Neural cell (in vitro differentiated cells): ENCODE measurements around the gene NUP42. TPM values are rescaled to one million over a fixed set of nuclear protein-coding genes. Genes with fewer than 3 reads are reported as not detected.
"Not testable (repeated sequence)": the region's sequence is repeated elsewhere in the genome, so short reads cannot be mapped to it uniquely, and the experiment has no call there.

Experiments used
- H2AFZ ChIP-seq: fragments of 200-600, 300-800 bp; sonication (generic), shearing (Covaris generic); 2 replicates; pipeline ENCODE4 v1.6.0; 2014; ENCODE audit warnings: low read depth, mild to moderate bottlenecking, antibody characterized with exemption, low read length, moderate library complexity
- H3F3A ChIP-seq: fragments of 200-600 bp; shearing (Covaris generic); 2 replicates; pipeline ENCODE4 v1.6.1; 2016; ENCODE audit warnings: mild to moderate bottlenecking, moderate library complexity, mixed read lengths, antibody characterized with exemption, low read length; ENCODE audit not compliant: insufficient read depth, poor library complexity, severe bottlenecking
- H3K27ac ChIP-seq: fragments of 200-600, 300-800 bp; sonication (generic), shearing (Covaris generic); 2 replicates; pipeline ENCODE4 v1.5.1; 2014; ENCODE audit warnings: mild to moderate bottlenecking, low read length, moderate library complexity
- H3K27me3 ChIP-seq: fragments of 300-800, 200-600 bp; sonication (generic), shearing (Covaris generic); 2 replicates; pipeline ENCODE4 v1.6.0; 2014; ENCODE audit warnings: mild to moderate bottlenecking, low read depth, low read length, moderate library complexity; ENCODE audit not compliant: insufficient read depth
- H3K36me3 ChIP-seq: fragments of 300-800, 200-600 bp; sonication (generic), shearing (Covaris generic); 2 replicates; pipeline ENCODE4 v1.5.1; 2014; ENCODE audit warnings: mild to moderate bottlenecking, antibody characterized with exemption, low read length, moderate library complexity; ENCODE audit not compliant: insufficient read depth
- H3K4me2 ChIP-seq: fragments of 300-800, 200-600 bp; sonication (generic), shearing (Covaris generic); 2 replicates; pipeline ENCODE4 v1.6.0; 2014; ENCODE audit warnings: mild to moderate bottlenecking, low read length
- H3K4me3 ChIP-seq: fragments of 300-800, 200-600 bp; sonication (generic), shearing (Covaris generic); 2 replicates; pipeline ENCODE4 v1.5.1; 2014; ENCODE audit warnings: mild to moderate bottlenecking, low read length, moderate library complexity
- H3K79me2 ChIP-seq: fragments of 200-600 bp; shearing (Covaris generic); replicated peaks from 2 replicates; pipeline ENCODE4 v1.6.0; 2014; ENCODE audit warnings: mild to moderate bottlenecking, low read length, moderate library complexity; ENCODE audit not compliant: insufficient read depth
- H3K9ac ChIP-seq: fragments of 300-800, 200-600 bp; sonication (generic), shearing (Covaris generic); 2 replicates; pipeline ENCODE4 v1.6.1; 2016; ENCODE audit warnings: mild to moderate bottlenecking, low read length, mixed read lengths
- H3K9me2 ChIP-seq: fragments of 200-600 bp; shearing (Covaris generic); 2 replicates; pipeline ENCODE4 v1.6.1; 2016; ENCODE audit warnings: mild to moderate bottlenecking, low read length, mixed read lengths; ENCODE audit not compliant: insufficient read depth
- H3K9me3 ChIP-seq: fragments of 200-600, 300-800 bp; sonication (generic), shearing (Covaris generic); 2 replicates; pipeline ENCODE4 v1.6.1; 2016; ENCODE audit warnings: mild to moderate bottlenecking, mixed run types, low read length, moderate library complexity, mixed read lengths
- H4K20me1 ChIP-seq: fragments of 200-600 bp; shearing (Covaris generic); 2 replicates; pipeline ENCODE4 v1.6.1; 2016; ENCODE audit warnings: mild to moderate bottlenecking, mixed run types; ENCODE audit not compliant: insufficient read depth
- CTCF ChIP-seq: fragments of 450-650 bp; IDR thresholded peaks from 2 replicates; pipeline ENCODE4 v1.5.1; 2014; ENCODE audit warnings: antibody characterized with exemption, mild to moderate bottlenecking, moderate library complexity; ENCODE audit not compliant: poor library complexity, severe bottlenecking
- EP300 ChIP-seq: fragments of 450-650 bp; conservative IDR thresholded peaks from 2 replicates; pipeline ENCODE4 v1.6.1; 2014; ENCODE audit warnings: antibody characterized with exemption, mild to moderate bottlenecking, moderate library complexity; ENCODE audit not compliant: poor library complexity, severe bottlenecking
- EZH2 ChIP-seq: fragments of 200-600, 300-800 bp; shearing (Covaris generic), sonication (generic); IDR thresholded peaks from 2 replicates; pipeline ENCODE4 v1.6.1; 2014; ENCODE audit warnings: antibody characterized with exemption, low read length, borderline replicate concordance, mild to moderate bottlenecking; ENCODE audit not compliant: insufficient read depth, poor library complexity, severe bottlenecking
- MXI1 ChIP-seq: fragments of 450-650 bp; conservative IDR thresholded peaks from 2 replicates; pipeline ENCODE4 v1.6.1; 2014; ENCODE audit warnings: antibody characterized with exemption, mild to moderate bottlenecking; ENCODE audit not compliant: poor library complexity, severe bottlenecking
- POLR2AphosphoS5 ChIP-seq: IDR thresholded peaks from 2 replicates; pipeline ENCODE4 v1.6.1; 2012
- RAD21 ChIP-seq: fragments of 450-650 bp; conservative IDR thresholded peaks from 2 replicates; pipeline ENCODE4 v1.6.1; 2014; ENCODE audit warnings: antibody characterized with exemption, mild to moderate bottlenecking, moderate library complexity
- REST ChIP-seq: IDR thresholded peaks from 2 replicates; pipeline ENCODE4 v1.6.1; 2012; ENCODE audit warnings: borderline replicate concordance
- SMC3 ChIP-seq: fragments of 450-650 bp; conservative IDR thresholded peaks from 2 replicates; pipeline ENCODE4 v1.6.1; 2014; ENCODE audit warnings: antibody characterized with exemption, mild to moderate bottlenecking, moderate library complexity; ENCODE audit not compliant: poor library complexity
- TAF1 ChIP-seq: IDR thresholded peaks from 2 replicates; pipeline ENCODE4 v1.6.1; 2012; ENCODE audit warnings: low read depth
- polyA plus RNA-seq: library from polyadenylated mRNA; depleted of rRNA; stranded (reverse); fragments of >200 nt; gene quantifications from 2 replicates; pipeline ENCODE4 v1.2.3, GENCODE V29; 2014

NUP42 gene
- polyA plus RNA-seq, 1 donor from 2014 or later: 106 TPM

- no peaks in the 10 kb centered on the region for H3F3A ChIP-seq
- H3K27me3 ChIP-seq: no peaks in the 10 kb centered on the region
- H4K20me1 ChIP-seq: no peaks in the 10 kb centered on the region
- H3K9me2 ChIP-seq: no peaks in the 10 kb centered on the region
- no peaks in the 10 kb centered on the region for H3K36me3 ChIP-seq
- H2AFZ ChIP-seq: no peak overlapping the region
- H3K79me2 ChIP-seq: no peaks in the 10 kb centered on the region
- TF ChIP-seq REST (no peak), RAD21 (no peak), TAF1 (no peak), MXI1 (no peak), SMC3 (no peak), POLR2AphosphoS5 (no peak), EP300 (no peak), EZH2 (no peak), CTCF (no peak)
- H3K4me2 ChIP-seq: no peak overlapping the region
- H3K4me3 ChIP-seq: no peak overlapping the region
- no peak overlapping the region for H3K9ac ChIP-seq
- H3K27ac ChIP-seq: no peak overlapping the region
- no peaks in the 10 kb centered on the region for H3K9me3 ChIP-seq
These were observed 14.5 kb downstream of the NUP42 start for GRCh38 chr7:23196306-23196705.

GRCh38 chr7:23197745-23198144 is 15.9 kb downstream of the NUP42 start:
- not testable (repeated sequence) for H3K36me3 ChIP-seq, H3K4me3 ChIP-seq, H3K79me2 ChIP-seq, H3K9me3 ChIP-seq, H3K9ac ChIP-seq, H3K27ac ChIP-seq, H2AFZ ChIP-seq, H3K9me2 ChIP-seq, H3K27me3 ChIP-seq, H3K4me2 ChIP-seq, H4K20me1 ChIP-seq, H3F3A ChIP-seq

- no peak overlapping the region for H2AFZ ChIP-seq
- H3K79me2 ChIP-seq: no peaks in the 10 kb centered on the region
These were observed 18.5 kb downstream of the NUP42 start for GRCh38 chr7:23200331-23200730.

More at GRCh38 chr7:23200331-23200730, 18.5 kb downstream of the NUP42 start:
- no peak overlapping the region for H3K27ac ChIP-seq
- no peak overlapping the region for H3K9ac ChIP-seq
- no peaks in the 10 kb centered on the region for H3K9me3 ChIP-seq
- TF ChIP-seq TAF1: no peak
- TF ChIP-seq RAD21: no peak
- TF ChIP-seq MXI1: no peak
- no peak for TF ChIP-seq REST
- TF ChIP-seq SMC3: no peak
- TF ChIP-seq EZH2: no peak
- no peak for TF ChIP-seq POLR2AphosphoS5
- TF ChIP-seq CTCF: no peak
- TF ChIP-seq EP300: no peak
- H3K9me2 ChIP-seq: no peaks in the 10 kb centered on the region
- no peaks in the 10 kb centered on the region for H3K27me3 ChIP-seq
- H3K4me2 ChIP-seq: no peak overlapping the region
- H3K4me3 ChIP-seq: no peak overlapping the region
- no peaks in the 10 kb centered on the region for H3K36me3 ChIP-seq
- no peaks in the 10 kb centered on the region for H3F3A ChIP-seq
- H4K20me1 ChIP-seq: no peaks in the 10 kb centered on the region
